Left lung (tissue), 10 donors: ENCODE results near the gene ADAMTS7. TPM values are rescaled to one million over a fixed set of nuclear protein-coding genes. Genes with fewer than 3 reads are reported as not detected.
"Not testable (repeated sequence)": the region's sequence is repeated elsewhere in the genome, so short reads cannot be mapped to it uniquely, and the experiment has no call there.

Experiments
- ATAC-seq: fragments of 200-7000 bp; cut with Tn5 transposase; one replicate; pipeline ENCODE4 v1.9.1; 2020; ENCODE audit warnings: moderate library complexity
- DNase-seq, 4 donors: peaks; one replicate each; pipeline ENCODE4 v3.0.0-alpha.2; 2013 to 2020
- H3K27ac ChIP-seq, 2 donors: fragments of 200-600 bp; sonication (generic) in 1 of 2; one replicate each; pipeline versions ENCODE4 v1.5.0 to v1.8.0; 2020 to 2021
- H3K27me3 ChIP-seq, 2 donors: fragments of 200-600 bp; sonication (generic) in 1 of 2; one replicate each; pipeline versions ENCODE4 v1.5.0 to v1.8.0; 2020 to 2021
- H3K36me3 ChIP-seq, 2 donors: fragments of 200-600 bp; sonication (generic) in 1 of 2; one replicate each; pipeline versions ENCODE4 v1.5.0 to v1.8.0; 2020 to 2021
- H3K4me1 ChIP-seq, 2 donors: fragments of 200-600 bp; one replicate each; pipeline ENCODE4 v1.8.0; 2021
- H3K4me3 ChIP-seq, 2 donors: fragments of 200-600 bp; sonication (generic) in 1 of 2; one replicate each; pipeline versions ENCODE4 v1.5.0 to v1.8.0; 2020 to 2021; ENCODE audit warnings: mild to moderate bottlenecking in 1 of 2
- H3K9me3 ChIP-seq, 2 donors: fragments of 200-600 bp; sonication (generic) in 1 of 2; one replicate each; pipeline versions ENCODE4 v1.5.0 to v1.8.0; 2020 to 2021
- intact Hi-C, 2 donors: fragments of 100-400 bp; cut with DNase I; formaldehyde crosslinking; loops; one replicate each; pipeline versions ENCODE4 v1.11.2 to v1.14.2; 2022
- polyA plus RNA-seq, 6 donors: library from polyadenylated mRNA; unstranded; fragments of 120-200 nt; gene quantifications; one replicate each; pipeline ENCODE4 v1.2.1, GENCODE V29; 2013; ENCODE audit not compliant: insufficient read length in 6 of 6
- total RNA-seq, 2 donors: library from RNA; stranded (reverse); fragmentation: NEBNext Ultra II Directional; extraction: Animal tissue kit (Norgen Biotek cat#: 25700); gene quantifications; one replicate each; pipeline ENCODE4 v1.2.1, GENCODE V29; 2021
- TF ChIP-seq, protein P1 (sequence below), 2 donors: fragments of 200-600 bp; sonication (generic) in 1 of 2; IDR thresholded peaks; one replicate each; pipeline versions ENCODE4 v1.5.0 to v1.8.0; 2021; ENCODE audit warnings: antibody characterized with exemption in 2 of 2
- donor health status: DM: no; HTN: yes; CAD: no.
- donor health status: DM: no; HTN: no; CAD: no.

Gene ADAMTS7
- total and polyA plus RNA-seq, 8 donors = 8.7 to 56.0 (median 36.0) TPM

- DNase-seq (no peak), ATAC-seq (no peak)
Observed at GRCh38 chr15:78740904-78741274, 70.4 kb downstream of the ADAMTS7 start.

DNA sequence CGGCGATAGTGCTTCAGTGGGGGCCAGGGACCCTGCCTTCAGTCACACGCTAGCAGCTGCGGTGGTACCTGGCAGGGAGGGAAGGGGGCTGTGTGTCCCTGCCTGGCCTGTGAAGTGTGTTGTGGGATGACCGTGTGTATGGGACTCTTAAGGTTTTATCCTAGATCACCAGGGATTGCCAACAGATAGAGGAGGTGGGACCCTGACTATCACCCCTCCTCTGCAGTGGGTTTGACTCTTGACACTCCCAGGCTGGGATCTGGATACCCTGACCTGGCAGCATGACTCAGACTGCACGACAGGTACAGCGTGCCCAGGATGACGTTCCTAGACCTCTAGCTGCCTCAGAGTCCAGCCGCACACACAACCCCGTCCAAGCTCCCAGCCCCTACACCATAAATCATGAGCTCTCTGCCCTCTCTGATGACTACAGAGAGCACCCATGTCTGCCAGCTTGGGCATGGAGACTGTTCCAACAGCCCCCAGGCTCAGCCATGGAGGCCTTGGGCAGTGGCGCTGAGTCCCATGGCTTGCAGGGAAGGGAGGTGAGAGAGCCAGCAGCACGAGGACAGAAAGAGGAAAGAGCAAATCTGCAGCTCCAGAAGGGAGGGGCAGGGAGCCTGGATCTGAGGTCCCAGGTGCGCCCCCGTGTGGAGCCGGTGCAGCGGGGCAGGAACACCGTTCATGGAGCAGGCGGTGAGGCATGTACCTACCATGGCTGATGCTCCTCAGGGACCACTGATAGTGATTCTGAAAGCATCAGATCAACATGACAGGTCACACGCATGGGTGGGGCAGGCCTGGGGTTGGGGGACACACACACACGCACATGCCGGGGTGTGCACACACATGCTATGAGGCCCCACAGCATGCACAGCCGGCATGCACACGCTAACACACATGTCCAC, 71.0 kb downstream of the ADAMTS7 start:
- Histone ChIP-seq H3K4me3 (no peak overlapping the region), H3K27ac (no peak overlapping the region), H3K4me1 (no peaks in the 10 kb centered on the region), H3K27me3 (no peaks in the 10 kb centered on the region), H3K9me3 (no peaks in the 10 kb centered on the region), H3K36me3 (no peaks in the 10 kb centered on the region)
- intact Hi-C loops = no loop called here
- ATAC-seq (peak; percentile 90), DNase-seq (peak in 1 of 4 donors; percentile 83)
- TF ChIP-seq, protein P1, sequence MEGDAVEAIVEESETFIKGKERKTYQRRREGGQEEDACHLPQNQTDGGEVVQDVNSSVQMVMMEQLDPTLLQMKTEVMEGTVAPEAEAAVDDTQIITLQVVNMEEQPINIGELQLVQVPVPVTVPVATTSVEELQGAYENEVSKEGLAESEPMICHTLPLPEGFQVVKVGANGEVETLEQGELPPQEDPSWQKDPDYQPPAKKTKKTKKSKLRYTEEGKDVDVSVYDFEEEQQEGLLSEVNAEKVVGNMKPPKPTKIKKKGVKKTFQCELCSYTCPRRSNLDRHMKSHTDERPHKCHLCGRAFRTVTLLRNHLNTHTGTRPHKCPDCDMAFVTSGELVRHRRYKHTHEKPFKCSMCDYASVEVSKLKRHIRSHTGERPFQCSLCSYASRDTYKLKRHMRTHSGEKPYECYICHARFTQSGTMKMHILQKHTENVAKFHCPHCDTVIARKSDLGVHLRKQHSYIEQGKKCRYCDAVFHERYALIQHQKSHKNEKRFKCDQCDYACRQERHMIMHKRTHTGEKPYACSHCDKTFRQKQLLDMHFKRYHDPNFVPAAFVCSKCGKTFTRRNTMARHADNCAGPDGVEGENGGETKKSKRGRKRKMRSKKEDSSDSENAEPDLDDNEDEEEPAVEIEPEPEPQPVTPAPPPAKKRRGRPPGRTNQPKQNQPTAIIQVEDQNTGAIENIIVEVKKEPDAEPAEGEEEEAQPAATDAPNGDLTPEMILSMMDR (IDR thresholded peaks at IDR 0.05) = peak in 1 of 2 donors; percentile 14

More at GRCh38 chr15:78740904-78741274, 70.4 kb downstream of the ADAMTS7 start:
- intact Hi-C loops = no loop called here
- no peak overlapping the region for H3K4me3 ChIP-seq
- TF ChIP-seq, protein P1 (IDR thresholded peaks at IDR 0.05) = no peak
- no peaks in the 10 kb centered on the region for H3K36me3 ChIP-seq
- no peaks in the 10 kb centered on the region for H3K9me3 ChIP-seq
- H3K27me3 ChIP-seq = no peaks in the 10 kb centered on the region
- no peak overlapping the region for H3K27ac ChIP-seq
- H3K4me1 ChIP-seq = no peaks in the 10 kb centered on the region

DNA sequence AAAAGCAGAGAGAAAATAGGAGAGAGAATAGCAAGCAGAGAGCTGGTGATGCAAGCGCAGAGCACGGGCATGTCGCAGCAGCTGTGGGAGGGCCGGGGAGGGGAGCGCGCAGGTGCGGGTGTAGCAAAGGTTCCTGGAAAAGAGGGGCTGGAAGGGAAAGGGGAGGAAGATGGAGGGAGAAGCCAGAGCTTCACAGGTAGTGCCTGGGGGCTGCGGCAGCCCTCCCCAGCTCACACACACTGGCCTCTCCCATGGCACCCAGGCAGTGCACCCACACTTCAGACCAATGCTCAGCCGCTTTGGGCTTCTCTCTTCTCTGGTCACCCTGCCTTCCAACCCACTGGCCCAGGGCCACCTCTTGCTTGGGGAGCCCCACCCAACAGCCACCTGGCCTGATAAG, 72.1 kb downstream of the ADAMTS7 start:
- no peak for ATAC-seq
- no peaks in the 10 kb centered on the region for H3K9me3 ChIP-seq
- H3K36me3 ChIP-seq = no peaks in the 10 kb centered on the region
- no peak overlapping the region for H3K4me3 ChIP-seq
- H3K4me1 ChIP-seq = no peaks in the 10 kb centered on the region
- DNase-seq = peak in 1 of 4 donors; percentile 43
- intact Hi-C loops = no loop called here
- TF ChIP-seq, protein P1 (IDR thresholded peaks at IDR 0.05) = no peak
- no peak overlapping the region for H3K27ac ChIP-seq
- H3K27me3 ChIP-seq = no peaks in the 10 kb centered on the region

DNA sequence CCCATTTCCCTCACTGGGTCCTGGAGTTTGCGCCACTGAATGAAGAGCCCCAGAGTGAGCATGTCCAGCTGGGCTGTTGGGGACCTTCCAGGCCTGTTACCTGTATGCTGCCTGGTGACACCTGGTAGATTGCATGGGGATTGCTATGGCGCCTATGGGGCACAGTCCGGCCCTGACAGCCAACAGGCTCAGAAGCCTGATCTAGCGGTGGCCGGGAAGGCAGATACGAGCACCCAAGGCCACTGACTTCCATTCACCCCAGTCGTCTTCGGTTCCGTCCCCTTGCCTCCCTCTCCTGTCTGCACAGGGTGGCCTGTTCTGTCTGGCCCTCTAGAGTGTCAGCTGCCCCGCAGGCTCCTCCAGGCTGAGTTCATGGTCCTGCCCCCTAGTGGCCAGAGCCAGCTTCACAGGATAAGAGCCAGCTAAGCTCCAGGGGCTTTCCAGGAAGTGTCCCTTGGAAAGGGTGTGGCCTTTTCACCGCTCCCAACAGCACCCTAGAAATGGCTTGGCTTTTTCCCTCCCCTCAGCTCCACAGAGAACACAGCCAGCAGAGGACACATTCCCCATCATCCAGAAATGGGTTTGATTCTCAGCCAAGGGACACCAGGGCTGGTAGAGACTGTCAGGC, 73.2 kb downstream of the ADAMTS7 start:
- H3K4me3 ChIP-seq, H3K9me3 ChIP-seq, H3K27ac ChIP-seq, intact Hi-C loops, H3K27me3 ChIP-seq, H3K36me3 ChIP-seq, H3K4me1 ChIP-seq: not testable (repeated sequence)
- peak; percentile 63 for ATAC-seq
- peak in 2 of 4 donors; percentile 46 to 77 for DNase-seq
- TF ChIP-seq, protein P1 (IDR thresholded peaks at IDR 0.05) = peak; percentile 10 to 58

- DNase-seq (no peak), ATAC-seq (no peak)
- intact Hi-C loops = no loop called here
- Histone ChIP-seq H3K4me1 (no peaks in the 10 kb centered on the region), H3K9me3 (no peaks in the 10 kb centered on the region), H3K27ac (no peak overlapping the region), H3K4me3 (no peak overlapping the region), H3K27me3 (no peaks in the 10 kb centered on the region), H3K36me3 (no peaks in the 10 kb centered on the region)
- TF ChIP-seq, protein P1 (IDR thresholded peaks at IDR 0.05) = no peak
Observed at GRCh38 chr15:78737187-78737820, 74.0 kb downstream of the ADAMTS7 start.

- H3K36me3 ChIP-seq, H3K27ac ChIP-seq, intact Hi-C loops, DNase-seq, H3K9me3 ChIP-seq, ATAC-seq, H3K4me3 ChIP-seq, H3K27me3 ChIP-seq, H3K4me1 ChIP-seq: not testable (repeated sequence)
Observed at GRCh38 chr15:78736286-78736685, 75.0 kb downstream of the ADAMTS7 start.
